AG09319 (cell line): ENCODE data around the gene PPP4R1.
"Not testable (repeated sequence)": the region's sequence is repeated elsewhere in the genome, so short reads cannot be mapped to it uniquely, and the experiment has no call there.

Experiments used
- DNase-seq: peaks from one replicate; pipeline ENCODE4 v3.0.0-alpha.2; 2010; ENCODE audit warnings: low read depth; ENCODE audit errors: extremely low read depth
- CTCF ChIP-seq: IDR thresholded peaks from 2 replicates; pipeline ENCODE4 v1.5.1; 2011; ENCODE audit warnings: low read depth, mild to moderate bottlenecking, inconsistent platforms, low read length, moderate library complexity

The PPP4R1 gene

DNA sequence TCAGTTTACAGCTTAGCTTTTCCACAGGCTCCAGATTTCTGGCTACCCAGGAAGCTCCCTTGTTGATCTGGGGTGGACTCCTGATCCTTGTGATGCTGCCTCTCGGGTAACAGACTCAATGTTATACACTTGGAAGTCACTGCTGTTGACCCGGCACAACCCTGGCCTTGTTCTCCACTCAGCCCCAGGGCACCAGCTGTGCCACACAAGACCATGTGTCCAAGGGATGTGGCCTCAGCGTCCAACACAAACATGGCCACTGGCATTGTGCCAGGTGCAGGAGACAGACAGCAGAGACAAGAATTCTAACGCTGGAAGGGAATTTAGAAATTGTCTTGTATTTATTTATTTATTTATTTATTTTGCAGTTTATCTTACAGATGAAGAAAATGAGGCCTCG, 39.0 kb upstream of the PPP4R1 start:
- no peak for TF ChIP-seq CTCF
- DNase-seq = no peak

DNA sequence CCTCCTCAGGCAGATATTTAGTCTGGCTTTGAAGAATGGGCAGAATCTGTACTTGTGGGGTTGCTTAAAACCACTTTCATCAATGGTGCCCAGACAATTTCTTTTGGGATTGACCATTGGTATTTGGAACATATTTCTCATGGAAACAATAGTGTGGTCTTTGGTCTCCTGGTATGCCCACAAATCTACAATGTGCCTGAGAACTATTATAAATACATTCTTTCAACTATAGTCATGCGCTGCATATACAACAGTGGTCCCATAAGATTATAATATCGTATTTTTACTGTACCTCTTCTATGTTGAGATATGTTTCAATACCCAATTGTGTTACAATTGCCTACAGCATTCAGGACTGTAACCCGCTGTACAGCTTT, 34.8 kb upstream of the PPP4R1 start:
- no peak for TF ChIP-seq CTCF
- DNase-seq = no peak

DNA sequence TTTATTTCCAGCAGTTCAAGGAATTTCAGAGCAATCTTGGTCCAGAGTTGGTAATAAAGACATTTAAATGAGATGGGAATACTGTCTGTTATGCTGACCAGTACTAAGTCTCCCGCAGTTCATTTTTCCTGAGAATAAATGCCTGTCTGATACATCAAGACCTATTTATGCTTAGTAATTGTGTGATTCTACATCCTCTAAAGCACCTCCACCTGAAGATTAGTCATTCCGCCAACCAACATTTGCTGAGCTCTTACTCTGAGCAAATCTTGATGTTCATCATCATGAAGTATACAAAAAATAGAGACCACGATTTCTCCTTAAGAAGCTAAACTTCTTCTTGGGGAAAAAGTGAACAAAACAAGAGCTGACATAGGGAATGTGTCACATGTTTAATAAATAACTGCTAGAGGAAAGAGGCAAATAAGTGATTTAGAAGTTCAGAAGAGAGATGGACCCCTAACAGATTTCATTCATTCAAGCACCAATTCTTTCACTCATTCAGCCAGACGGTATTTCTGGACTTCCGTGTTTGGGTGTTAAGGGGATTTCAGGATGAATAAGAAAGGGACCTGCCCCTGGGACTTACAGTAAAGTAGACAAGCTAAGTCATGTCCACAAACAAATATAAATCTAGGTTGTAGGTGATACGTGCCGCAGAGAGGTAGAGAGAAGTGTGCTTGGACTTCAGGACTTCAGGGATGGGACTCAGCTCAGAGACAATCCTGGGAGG, 34.2 kb upstream of the PPP4R1 start:
- no peak for DNase-seq
- TF ChIP-seq CTCF = no peak

DNA sequence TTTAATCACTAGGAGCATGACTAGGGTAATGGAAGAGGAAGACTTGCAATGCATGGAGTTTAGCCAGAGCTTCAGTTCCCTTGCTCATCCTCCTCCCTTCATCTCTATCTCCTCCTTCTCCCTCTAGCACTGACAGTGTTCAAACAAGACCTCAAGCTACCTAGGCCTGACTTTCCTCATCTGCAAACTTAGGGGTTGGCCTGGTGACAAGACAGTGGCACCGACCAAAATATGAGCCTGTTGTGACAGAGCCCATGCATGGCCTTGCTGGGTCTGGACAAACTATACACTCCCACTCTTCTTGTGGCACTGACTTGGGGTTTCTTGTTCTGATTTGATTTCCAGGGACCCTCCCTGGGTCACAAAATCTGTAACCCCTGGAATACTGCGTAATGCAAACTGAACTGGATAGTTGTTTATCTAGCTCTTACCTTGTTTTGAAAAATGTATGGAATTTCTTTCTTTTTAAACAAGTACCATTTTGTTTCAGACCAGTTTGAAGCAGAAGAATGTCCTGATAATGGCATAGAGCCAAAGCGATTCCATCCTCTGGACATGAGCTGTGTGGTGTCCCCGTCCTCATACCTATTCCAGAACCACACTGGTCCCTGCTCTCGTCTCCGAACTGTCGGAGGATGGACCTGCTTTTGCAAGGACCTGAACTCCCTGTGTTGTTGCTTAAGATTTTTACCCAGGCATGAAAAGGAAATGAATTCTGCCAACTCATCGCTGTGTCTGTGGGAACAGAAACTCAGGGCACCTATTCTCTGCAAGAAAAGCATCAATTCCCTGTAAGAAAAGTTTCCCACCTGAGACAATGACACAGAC, 33.4 kb upstream of the PPP4R1 start:
- no peak for TF ChIP-seq CTCF
- DNase-seq = no peak

DNA sequence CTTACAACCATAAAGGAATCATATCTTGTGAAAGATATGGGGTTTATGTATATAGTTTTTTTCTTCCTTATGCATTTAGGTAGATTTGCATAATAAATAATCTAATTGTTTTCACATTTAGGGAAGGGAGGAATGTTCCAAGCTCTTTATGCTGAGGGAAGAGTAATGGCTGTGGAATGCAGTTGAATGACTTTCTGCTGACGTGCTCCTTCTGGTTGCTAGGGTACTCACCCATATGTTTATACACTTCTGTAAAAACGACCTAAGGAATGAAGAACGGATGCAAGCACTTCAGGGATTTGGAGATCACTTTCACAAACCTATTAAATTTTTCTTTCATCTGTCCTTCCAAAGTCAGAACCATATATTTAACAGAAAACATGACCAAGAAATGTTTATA, 29.2 kb upstream of the PPP4R1 start:
- no peak for TF ChIP-seq CTCF
- DNase-seq = peak; percentile 89

- no peak for DNase-seq
Measured at GRCh38 chr18:9642799-9643462, 28.6 kb upstream of the PPP4R1 start.

GRCh38 chr18:9641081-9641480, 26.7 kb upstream of the PPP4R1 start:
- DNase-seq = not testable (repeated sequence)

More at GRCh38 chr18:9642799-9643462, 28.6 kb upstream of the PPP4R1 start:
- TF ChIP-seq CTCF = no peak
